Endothelial cell of umbilical vein (primary cell): Measurements from ENCODE around the gene TRAPPC8.

Experiments used
- CTCF ChIP-seq, 2 donors: IDR thresholded peaks; 1 replicate in 1 of 2; 2 replicates in 1 of 2; pipeline ENCODE4 v1.5.1; 2011; ENCODE audit warnings: low read length in 2 of 2, mild to moderate bottlenecking in 2 of 2, moderate library complexity in 2 of 2, control low read depth in 1 of 2, inconsistent platforms in 1 of 2, low read depth in 1 of 2; ENCODE audit not compliant: insufficient read depth in 1 of 2; ENCODE audit errors: extremely low read depth in 1 of 2
- EZH2 ChIP-seq: IDR thresholded peaks from 2 replicates; pipeline ENCODE4 v1.6.1; 2012; ENCODE audit warnings: borderline replicate concordance, low read depth, mild to moderate bottlenecking, moderate library complexity, low read length, inconsistent platforms; ENCODE audit not compliant: severe bottlenecking
- POLR2A ChIP-seq: IDR thresholded peaks from 2 replicates; pipeline ENCODE4 v1.6.1; 2012; ENCODE audit warnings: low read depth, mild to moderate bottlenecking, control low read depth, low read length

DNA sequence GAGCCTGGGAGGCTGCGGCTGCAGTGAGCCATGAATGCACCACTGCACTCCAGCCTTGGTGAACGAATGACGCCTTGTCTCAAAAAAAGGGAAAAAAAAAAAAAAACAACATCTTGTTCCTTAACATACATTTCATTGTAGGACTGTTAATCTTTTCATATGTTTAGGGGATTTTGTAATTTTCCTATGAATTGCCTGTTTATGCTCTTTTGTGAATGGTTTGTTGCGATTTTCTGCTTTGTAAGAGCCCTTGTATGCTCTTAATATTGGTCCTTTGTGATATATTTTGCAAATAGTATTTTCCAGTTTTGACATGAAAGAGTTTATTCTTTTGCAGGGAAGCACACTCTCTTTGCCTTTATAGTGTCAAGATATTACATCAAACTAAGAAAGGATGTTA lies 50.0 kb downstream of the TRAPPC8 start:
- TF ChIP-seq CTCF (IDR thresholded peaks at IDR 0.05; ENCODE audit: extremely low read depth in 1 of 2, insufficient read depth in 1 of 2, low read depth in 1 of 2, low read length in 2 of 2) (no peak), EZH2 (no peak), POLR2A (no peak)
